H1 (cell line): ENCODE measurements around the gene USP35. TPM values are rescaled to one million over a fixed set of nuclear protein-coding genes. Genes with fewer than 3 reads are reported as not detected.

Experiments used
- CTCF ChIA-PET: fragments of 300-600 bp; sonication (Branson Sonifier 250); formaldehyde crosslinking; loops from one replicate; lab custom pipeline; 2021; ENCODE audit not compliant: partially characterized antibody; lab: Charles Lee
- POLR2A ChIA-PET: fragments of 300-600 bp; sonication (Branson Sonifier 250); formaldehyde crosslinking; loops from one replicate; lab custom pipeline; 2021; ENCODE audit warnings: inconsistent platforms; ENCODE audit not compliant: partially characterized antibody; lab: Charles Lee
- DNase-seq, 2 experiments: peaks; one replicate each; pipeline versions ENCODE4 v3.0.0 to v3.0.0-alpha.2; 2010 to 2022; ENCODE audit warnings: low spot score in 2 of 2, low read depth in 1 of 2, mixed read lengths in 1 of 2
- FAIRE-seq: peaks from 2 replicates; lab custom pipeline; 2011; peaks lifted over from hg19 to GRCh38; lab: Jason Lieb, UNC
- H2AFZ ChIP-seq: 2 replicates; pipeline ENCODE4 v1.8.1; 2012; ENCODE audit warnings: low read length, inconsistent platforms
- H2AK5ac ChIP-seq: 2 replicates; pipeline ENCODE4 v1.6.1; 2013; ENCODE audit warnings: low read depth, low read length
- H2BK120ac ChIP-seq: replicated peaks from 2 replicates; pipeline ENCODE3; 2013; ENCODE audit warnings: low read depth, low read length, inconsistent platforms
- H2BK12ac ChIP-seq: 2 replicates; pipeline ENCODE4 v1.6.1; 2013; ENCODE audit warnings: low read depth, low read length
- H2BK15ac ChIP-seq: 2 replicates; pipeline ENCODE4 v1.6.1; 2013; ENCODE audit warnings: low read length
- H2BK20ac ChIP-seq: 2 replicates; pipeline ENCODE4 v1.6.1; 2013; ENCODE audit warnings: low read length
- H2BK5ac ChIP-seq: 2 replicates; pipeline ENCODE4 v1.6.1; 2013; ENCODE audit warnings: low read depth, low read length
- H3K14ac ChIP-seq: 2 replicates; pipeline ENCODE4 v1.6.1; 2013; ENCODE audit warnings: inconsistent platforms; ENCODE audit not compliant: insufficient read length
- H3K18ac ChIP-seq: 2 replicates; pipeline ENCODE4 v1.6.1; 2013; ENCODE audit warnings: low read length; ENCODE audit errors: extremely low read depth
- H3K23ac ChIP-seq: 2 replicates; pipeline ENCODE4 v1.6.1; 2013; ENCODE audit warnings: inconsistent platforms; ENCODE audit not compliant: insufficient read length
- H3K23me2 ChIP-seq: 2 replicates; pipeline ENCODE4 v1.6.1; 2013; ENCODE audit warnings: low read depth, low read length
- H3K27ac ChIP-seq: 2 replicates; pipeline ENCODE4 v1.6.1; 2011; ENCODE audit warnings: low read depth, low read length, inconsistent platforms
- H3K27me3 ChIP-seq, 4 experiments: replicated peaks in 1 of 4; 1 replicate in 1 of 4; 2 replicates in 3 of 4; pipeline versions ENCODE4 v1.6.1 to v1.8.1; 2011 to 2013; ENCODE audit warnings: low read length in 3 of 4, mild to moderate bottlenecking in 3 of 4, inconsistent platforms in 2 of 4, mixed read lengths in 2 of 4, moderate library complexity in 1 of 4; ENCODE audit not compliant: control insufficient read depth in 3 of 4, insufficient read depth in 3 of 4; ENCODE audit errors: extremely low read depth in 1 of 4
- H3K36me3 ChIP-seq, 4 experiments: 2 replicates each; pipeline versions ENCODE4 v1.6.1 to v1.8.1; 2011 to 2013; ENCODE audit warnings: mild to moderate bottlenecking in 4 of 4, low read length in 3 of 4, moderate library complexity in 2 of 4, control low read depth in 1 of 4, inconsistent platforms in 1 of 4; ENCODE audit not compliant: insufficient read depth in 4 of 4, control insufficient read depth in 2 of 4
- H3K4ac ChIP-seq: replicated peaks from 2 replicates; pipeline ENCODE3; 2013; ENCODE audit warnings: low read length, low read depth, mixed read lengths, inconsistent platforms; ENCODE audit not compliant: insufficient read length
- H3K4me1 ChIP-seq, 4 experiments: replicated peaks in 1 of 4; 1 replicate in 1 of 4; 2 replicates in 3 of 4; pipeline versions ENCODE4 v1.6.1 to v1.8.1; 2011 to 2013; ENCODE audit warnings: low read length in 3 of 4, inconsistent platforms in 2 of 4, mixed read lengths in 1 of 4; ENCODE audit not compliant: insufficient read depth in 4 of 4, control insufficient read depth in 3 of 4
- H3K4me2 ChIP-seq, 2 experiments: 2 replicates each; pipeline versions ENCODE4 v1.6.1 to v1.8.1; 2011 to 2013; ENCODE audit warnings: low read depth in 2 of 2, low read length in 2 of 2, control low read depth in 1 of 2, inconsistent platforms in 1 of 2, mild to moderate bottlenecking in 1 of 2; ENCODE audit not compliant: insufficient read depth in 1 of 2
- H3K4me3 ChIP-seq, 4 experiments: fragments of 200-600, 300-600 bp in 1 of 4; sonication (generic), shearing (Covaris generic), sonication (Bioruptor Twin) in 1 of 4; 2 replicates each; pipeline versions ENCODE4 v1.5.1 to v1.8.1; 2011 to 2016; ENCODE audit warnings: low read length in 4 of 4, low read depth in 3 of 4, control low read depth in 2 of 4, inconsistent platforms in 2 of 4, mild to moderate bottlenecking in 2 of 4, mixed read lengths in 1 of 4, moderate library complexity in 1 of 4; ENCODE audit not compliant: insufficient read depth in 2 of 4; ENCODE audit errors: extremely low read depth in 1 of 4
- H3K56ac ChIP-seq: replicated peaks from 2 replicates; pipeline ENCODE3; 2013; ENCODE audit warnings: low read depth, mild to moderate bottlenecking, mixed read lengths, low read length, inconsistent platforms; ENCODE audit not compliant: insufficient read length
- H3K79me1 ChIP-seq: 2 replicates; pipeline ENCODE4 v1.6.1; 2013; ENCODE audit warnings: low read depth, low read length, control low read depth
- H3K79me2 ChIP-seq, 2 experiments: 2 replicates each; pipeline versions ENCODE4 v1.6.1 to v1.8.1; 2012 to 2013; ENCODE audit warnings: low read length in 2 of 2, mild to moderate bottlenecking in 2 of 2, inconsistent platforms in 1 of 2; ENCODE audit not compliant: insufficient read depth in 2 of 2, control insufficient read depth in 1 of 2
- H3K9ac ChIP-seq, 4 experiments: replicated peaks in 1 of 4; 1 replicate in 1 of 4; 2 replicates in 3 of 4; pipeline versions ENCODE4 v1.6.1 to v1.8.1; 2011 to 2013; ENCODE audit warnings: low read depth in 3 of 4, low read length in 3 of 4, control low read depth in 2 of 4, mild to moderate bottlenecking in 2 of 4, moderate library complexity in 2 of 4, inconsistent platforms in 1 of 4; ENCODE audit errors: extremely low read depth in 1 of 4
- H3K9me3 ChIP-seq, 2 experiments: 2 replicates each; pipeline versions ENCODE4 v1.6.1 to v1.8.1; 2012 to 2013; ENCODE audit warnings: mild to moderate bottlenecking in 2 of 2, moderate library complexity in 2 of 2, control low read depth in 1 of 2, inconsistent platforms in 1 of 2, low read depth in 1 of 2, low read length in 1 of 2, mixed read lengths in 1 of 2; ENCODE audit not compliant: insufficient read depth in 2 of 2
- H4K20me1 ChIP-seq, 2 experiments: replicated peaks in 1 of 2; 2 replicates each; pipeline versions ENCODE3 to v1.8.1; 2011 to 2013; ENCODE audit warnings: inconsistent platforms in 2 of 2, low read length in 2 of 2, mild to moderate bottlenecking in 1 of 2; ENCODE audit not compliant: insufficient read depth in 2 of 2, control insufficient read depth in 1 of 2
- H4K5ac ChIP-seq: 2 replicates; pipeline ENCODE4 v1.6.1; 2013; ENCODE audit warnings: low read length, low read depth, mixed read lengths, inconsistent platforms; ENCODE audit not compliant: insufficient read length
- H4K8ac ChIP-seq: 2 replicates; pipeline ENCODE4 v1.8.0; 2013; ENCODE audit warnings: mild to moderate bottlenecking, moderate library complexity, low read length, inconsistent platforms; ENCODE audit not compliant: insufficient read depth; ENCODE audit errors: extremely low read depth
- H4K91ac ChIP-seq: replicated peaks from 2 replicates; pipeline ENCODE3; 2013; ENCODE audit warnings: low read length, mixed read lengths, inconsistent platforms; ENCODE audit not compliant: insufficient read length
- SP1 ChIP-seq: IDR thresholded peaks from 2 replicates; pipeline ENCODE4 v1.6.1; 2011; ENCODE audit warnings: low read depth, low read length
- WGBS, 2 experiments: shearing (Covaris generic) in 1 of 2; methylation state at CpG; one replicate each; pipeline versions ENCODE4 v1.1.6 to v1.1.7; 2013 to 2015; ENCODE audit warnings: low lambda C conversion rate in 2 of 2, mixed read lengths in 2 of 2, inconsistent platforms in 1 of 2, low coverage in 1 of 2, missing lambda C conversion rate in 1 of 2; ENCODE audit not compliant: insufficient replicate concordance in 2 of 2, insufficient coverage in 1 of 2, insufficient read length in 1 of 2; ENCODE audit errors: extremely low coverage in 1 of 2, missing lambda C conversion rate in 1 of 2; 5-methylcytosine and 5-hydroxymethylcytosine counted together
- polyA plus RNA-seq, 7 experiments: library from polyadenylated mRNA; depleted of rRNA in 3 of 7; stranded (reverse) in 5 of 7; unstranded in 2 of 7; fragments of >200 nt in 5 of 7; fragments of 200-250 nt in 2 of 7; gene quantifications; 1 replicate in 5 of 7; 2 replicates in 1 of 7; 4 replicates in 1 of 7; pipeline versions ENCODE4 v1.2.1 to v1.2.3, GENCODE V29; 2011 to 2013; ENCODE audit warnings: missing spikeins in 2 of 7, mixed read lengths in 2 of 7
- total RNA-seq: library from RNA; stranded (reverse); fragmentation: NEBNext Ultra II Directional; extraction: Animal tissue kit (Norgen Biotek cat#: 25700); gene quantifications from 2 replicates; pipeline ENCODE4 v1.2.1, GENCODE V29; 2021

Gene USP35
- total and polyA plus RNA-seq, 2 of the 8 experiments (the other 6 are each of a cell fraction or from before 2014, with no cell fraction given): 4.6 to 6.8 TPM

DNA sequence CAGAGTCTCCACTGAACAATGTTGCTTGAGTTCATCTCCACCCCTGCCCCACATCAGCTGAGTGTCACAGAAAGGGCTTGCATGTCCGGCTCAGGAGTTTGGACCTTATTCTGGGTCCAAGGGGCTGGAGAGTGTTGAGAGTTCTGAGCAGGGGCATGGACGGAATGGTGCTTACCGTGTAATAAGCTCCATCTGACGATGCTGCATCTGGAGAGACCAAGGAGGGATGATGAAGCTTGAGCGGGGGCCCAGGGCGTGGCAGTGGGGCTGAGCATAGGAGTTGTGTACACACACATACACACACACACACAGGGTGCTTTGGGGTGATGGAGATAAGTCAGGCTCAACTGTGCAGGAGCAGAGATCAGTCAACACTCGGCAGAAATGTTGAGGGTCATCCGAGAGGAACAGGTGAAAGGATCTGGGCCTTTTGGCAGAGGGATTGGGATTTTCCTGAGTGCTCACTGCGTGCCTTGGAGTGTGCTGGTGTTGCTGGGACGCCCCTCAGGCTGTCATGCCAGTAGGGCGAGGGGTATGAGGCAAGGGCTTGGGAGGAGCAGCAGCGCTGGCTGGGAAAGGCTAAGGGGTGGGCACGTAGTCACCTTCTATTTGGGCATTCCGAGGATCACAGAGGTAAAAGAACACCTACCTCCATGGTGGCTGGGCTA lies 2.3 kb downstream of the USP35 start:
- Histone ChIP-seq H2AK5ac (no peak overlapping the region), H3K79me1 (peaks cover 2% of the 10 kb centered on the region; the same call in 1 of the 2 replicates), H4K20me1 (peaks cover 3% of the 10 kb centered on the region in 2 experiments), H3K9me3 (no peaks in the 10 kb centered on the region), H4K8ac (no peak overlapping the region), H3K27ac (no peak overlapping the region), H3K4me1 (peaks cover 0 to 11% (median 2%) of the 10 kb centered on the region in 4 experiments; a peak in 6 of 7 replicates), H2BK5ac (no peak overlapping the region), H3K79me2 (no peaks in the 10 kb centered on the region), H2BK120ac (no peak overlapping the region), H3K14ac (no peak overlapping the region), H4K5ac (no peak overlapping the region), H3K23ac (no peak overlapping the region), H2AFZ (no peak overlapping the region), H3K4me2 (no peak overlapping the region), H3K23me2 (peaks cover 10% of the 10 kb centered on the region), H3K36me3 (no peaks in the 10 kb centered on the region), H2BK12ac (no peak overlapping the region), H2BK15ac (no peak overlapping the region), H3K27me3 (peaks cover 0 to 4% (median 2%) of the 10 kb centered on the region in 4 experiments; a peak in 1 of 7 replicates), H3K56ac (no peak overlapping the region), H3K4ac (no peak overlapping the region), H3K4me3 (no peak overlapping the region), H3K18ac (no peak overlapping the region), H4K91ac (no peak overlapping the region), H3K9ac (no peak overlapping the region), H2BK20ac (no peak overlapping the region)
- DNase-seq (no peak), FAIRE-seq (no peak)
- CTCF ChIA-PET: interaction anchor here (0.6 kb wide), 1 partner anchor 25 kb away, joined by 3 read pairs; no protein-coding TSS in a partner anchor
- no peak for TF ChIP-seq SP1
- 86% methylated on average over 14 of the region's 14 CpGs; no CpG with 5 or more reads in 1 of the 2 experiments for WGBS, 2 experiments
- POLR2A ChIA-PET: interaction anchor here (3.7 kb wide), 1 partner anchor 8 kb away, joined by 16 read pairs; no protein-coding TSS in a partner anchor
